ENCODE results near the gene WIPF1. TPM values are rescaled to one million over a fixed set of nuclear protein-coding genes. Genes with fewer than 3 reads are reported as not detected.

Gene WIPF1
- polyA plus RNA-seq, 1 donor from 2014 or later = 0.25 TPM

- no peak overlapping the region for H3K4me2 ChIP-seq (ENCODE audit: low read length)
- H3K9ac ChIP-seq (ENCODE audit: low read length) = no peak overlapping the region
- TF ChIP-seq SMC3 (conservative IDR thresholded peaks at IDR 0.05; ENCODE audit: poor library complexity) (no peak), EP300 (conservative IDR thresholded peaks at IDR 0.05; ENCODE audit: poor library complexity, severe bottlenecking) (no peak), CTCF (IDR thresholded peaks at IDR 0.05; ENCODE audit: poor library complexity, severe bottlenecking) (no peak), MXI1 (conservative IDR thresholded peaks at IDR 0.05; ENCODE audit: poor library complexity, severe bottlenecking) (no peak), POLR2AphosphoS5 (IDR thresholded peaks at IDR 0.05) (no peak), RAD21 (conservative IDR thresholded peaks at IDR 0.05) (no peak), EZH2 (IDR thresholded peaks at IDR 0.05; ENCODE audit: borderline replicate concordance, insufficient read depth, low read length, poor library complexity, severe bottlenecking) (no peak), REST (IDR thresholded peaks at IDR 0.05; ENCODE audit: borderline replicate concordance) (no peak), TAF1 (IDR thresholded peaks at IDR 0.05; ENCODE audit: low read depth) (no peak)
- no peaks in the 10 kb centered on the region for H3F3A ChIP-seq (ENCODE audit: insufficient read depth, low read length, poor library complexity, severe bottlenecking)
- no peak overlapping the region for H2AFZ ChIP-seq (ENCODE audit: low read depth, low read length)
- H4K20me1 ChIP-seq (ENCODE audit: insufficient read depth) = no peaks in the 10 kb centered on the region
- H3K79me2 ChIP-seq (replicated peaks; ENCODE audit: insufficient read depth, low read length) = no peaks in the 10 kb centered on the region
- no peaks in the 10 kb centered on the region for H3K27me3 ChIP-seq (ENCODE audit: insufficient read depth, low read depth, low read length)
- H3K27ac ChIP-seq (ENCODE audit: low read length) = no peak overlapping the region
- no peaks in the 10 kb centered on the region for H3K9me3 ChIP-seq (ENCODE audit: low read length)
- no peak overlapping the region for H3K4me3 ChIP-seq (ENCODE audit: low read length)
- H3K9me2 ChIP-seq (ENCODE audit: insufficient read depth, low read length) = no peaks in the 10 kb centered on the region
- H3K36me3 ChIP-seq (ENCODE audit: insufficient read depth, low read length) = no peaks in the 10 kb centered on the region
Observed at GRCh38 chr2:174630107-174630506, 32.5 kb upstream of the WIPF1 start.

GRCh38 chr2:174629506-174629905 is 31.9 kb upstream of the WIPF1 start:
- Histone ChIP-seq H3K27me3 (ENCODE audit: insufficient read depth, low read depth, low read length) (no peaks in the 10 kb centered on the region), H3K79me2 (replicated peaks; ENCODE audit: insufficient read depth, low read length) (no peaks in the 10 kb centered on the region), H3K4me3 (ENCODE audit: low read length) (no peak overlapping the region), H3K9ac (ENCODE audit: low read length) (no peak overlapping the region), H3K36me3 (ENCODE audit: insufficient read depth, low read length) (no peaks in the 10 kb centered on the region), H3K27ac (ENCODE audit: low read length) (no peak overlapping the region), H4K20me1 (ENCODE audit: insufficient read depth) (no peaks in the 10 kb centered on the region), H3F3A (ENCODE audit: insufficient read depth, low read length, poor library complexity, severe bottlenecking) (no peaks in the 10 kb centered on the region), H3K9me2 (ENCODE audit: insufficient read depth, low read length) (no peaks in the 10 kb centered on the region), H3K9me3 (ENCODE audit: low read length) (no peaks in the 10 kb centered on the region), H2AFZ (ENCODE audit: low read depth, low read length) (no peak overlapping the region), H3K4me2 (ENCODE audit: low read length) (no peak overlapping the region)
- TF ChIP-seq CTCF (IDR thresholded peaks at IDR 0.05; ENCODE audit: poor library complexity, severe bottlenecking) = no peak
- TF ChIP-seq REST (IDR thresholded peaks at IDR 0.05; ENCODE audit: borderline replicate concordance) = no peak
- TF ChIP-seq MXI1 (conservative IDR thresholded peaks at IDR 0.05; ENCODE audit: poor library complexity, severe bottlenecking) = no peak
- TF ChIP-seq TAF1 (IDR thresholded peaks at IDR 0.05; ENCODE audit: low read depth) = no peak
- no peak for TF ChIP-seq EP300 (conservative IDR thresholded peaks at IDR 0.05; ENCODE audit: poor library complexity, severe bottlenecking)
- no peak for TF ChIP-seq POLR2AphosphoS5 (IDR thresholded peaks at IDR 0.05)
- no peak for TF ChIP-seq EZH2 (IDR thresholded peaks at IDR 0.05; ENCODE audit: borderline replicate concordance, insufficient read depth, low read length, poor library complexity, severe bottlenecking)
- no peak for TF ChIP-seq SMC3 (conservative IDR thresholded peaks at IDR 0.05; ENCODE audit: poor library complexity)
- TF ChIP-seq RAD21 (conservative IDR thresholded peaks at IDR 0.05) = no peak
